Osteoblast (primary cell): ENCODE data around the gene ARL2. TPM values are rescaled to one million over a fixed set of nuclear protein-coding genes. Genes with fewer than 3 reads are reported as not detected.

Experiments
- DNase-seq: peaks from one replicate; pipeline ENCODE4 v3.0.0; 2011; ENCODE audit warnings: low spot score, mixed read lengths; ENCODE audit not compliant: insufficient read length; ENCODE audit errors: missing footprints
- H2AFZ ChIP-seq: 2 replicates; pipeline ENCODE4 v1.6.0; 2011; ENCODE audit warnings: mild to moderate bottlenecking, low read length
- H3K27ac ChIP-seq: 2 replicates; pipeline ENCODE4 v1.5.1; 2011; ENCODE audit warnings: mild to moderate bottlenecking, low read depth, low read length, moderate library complexity
- H3K27me3 ChIP-seq: 2 replicates; pipeline ENCODE4 v1.6.0; 2012; ENCODE audit warnings: mild to moderate bottlenecking, control low read depth, inconsistent platforms, low read length, moderate library complexity; ENCODE audit not compliant: insufficient read depth
- H3K36me3 ChIP-seq: 2 replicates; pipeline ENCODE4 v1.5.1; 2011; ENCODE audit warnings: mild to moderate bottlenecking, low read length, control low read depth, moderate library complexity; ENCODE audit not compliant: insufficient read depth
- H3K4me1 ChIP-seq: 2 replicates; pipeline ENCODE4 v1.5.1; 2011; ENCODE audit warnings: mild to moderate bottlenecking, low read length, control low read depth, moderate library complexity; ENCODE audit not compliant: insufficient read depth
- H3K4me2 ChIP-seq: 2 replicates; pipeline ENCODE4 v1.6.0; 2011; ENCODE audit warnings: mild to moderate bottlenecking, low read length; ENCODE audit not compliant: insufficient read depth
- H3K4me3 ChIP-seq: fragments of 200-600 bp; sonication (generic); 3 replicates; pipeline ENCODE4 v1.5.1; 2012; ENCODE audit warnings: mild to moderate bottlenecking, low read length, inconsistent platforms; ENCODE audit not compliant: insufficient read depth
- H3K79me2 ChIP-seq: 2 replicates; pipeline ENCODE4 v1.6.0; 2012; ENCODE audit warnings: mild to moderate bottlenecking, low read length, control low read depth, inconsistent platforms; ENCODE audit not compliant: insufficient read depth
- H3K9me3 ChIP-seq: 2 replicates; pipeline ENCODE4 v1.5.1; 2011; ENCODE audit warnings: low read depth, low read length, control low read depth
- H4K20me1 ChIP-seq: 2 replicates; pipeline ENCODE4 v1.6.0; 2012; ENCODE audit warnings: mild to moderate bottlenecking, low read length, control low read depth; ENCODE audit not compliant: insufficient read depth
- CTCF ChIP-seq: IDR thresholded peaks from 2 replicates; pipeline ENCODE4 v1.5.1; 2011; ENCODE audit warnings: mild to moderate bottlenecking, low read depth, low read length, moderate library complexity; ENCODE audit errors: extremely low read depth
- total RNA-seq: library from RNA; depleted of rRNA; stranded (reverse); fragments of >200 nt; gene quantifications from 2 replicates; pipeline ENCODE4 v1.2.3, GENCODE V29; 2012

ARL2 gene
- total RNA-seq, 1 donor, result 78.5 TPM

- Histone ChIP-seq H3K27ac (no peak overlapping the region), H3K79me2 (no peaks in the 10 kb centered on the region), H3K4me1 (no peaks in the 10 kb centered on the region), H4K20me1 (no peaks in the 10 kb centered on the region), H3K36me3 (no peaks in the 10 kb centered on the region), H3K4me3 (no peak overlapping the region), H2AFZ (no peak overlapping the region), H3K27me3 (peaks cover 3% of the 10 kb centered on the region), H3K4me2 (no peak overlapping the region), H3K9me3 (no peaks in the 10 kb centered on the region)
- peak; percentile 32 for TF ChIP-seq CTCF
- DNase-seq, result peak; percentile 71
Measured at GRCh38 chr11:65060913-65061408, 47.0 kb downstream of the ARL2 start.

- Histone ChIP-seq H3K27me3 (peaks cover 3% of the 10 kb centered on the region), H3K36me3 (no peaks in the 10 kb centered on the region), H3K4me1 (no peaks in the 10 kb centered on the region), H3K27ac (no peak overlapping the region), H3K79me2 (no peaks in the 10 kb centered on the region), H3K4me3 (no peak overlapping the region), H3K4me2 (no peak overlapping the region), H4K20me1 (no peaks in the 10 kb centered on the region), H3K9me3 (no peaks in the 10 kb centered on the region), H2AFZ (no peak overlapping the region)
- TF ChIP-seq CTCF, result no peak
- peak; percentile 78 for DNase-seq
Measured at GRCh38 chr11:65063532-65063931, 49.6 kb downstream of the ARL2 start.

- H3K4me3 ChIP-seq, result no peak overlapping the region
- no peaks in the 10 kb centered on the region for H3K27me3 ChIP-seq
- TF ChIP-seq CTCF, result no peak
- H3K36me3 ChIP-seq, result no peaks in the 10 kb centered on the region
- no peaks in the 10 kb centered on the region for H3K79me2 ChIP-seq
- no peak overlapping the region for H2AFZ ChIP-seq
- no peak overlapping the region for H3K4me2 ChIP-seq
- no peaks in the 10 kb centered on the region for H4K20me1 ChIP-seq
- no peaks in the 10 kb centered on the region for H3K4me1 ChIP-seq
- H3K9me3 ChIP-seq, result no peaks in the 10 kb centered on the region
- DNase-seq, result peak; percentile 3
- no peak overlapping the region for H3K27ac ChIP-seq
Measured at GRCh38 chr11:65064847-65065240, 50.9 kb downstream of the ARL2 start.

- no peaks in the 10 kb centered on the region for H3K79me2 ChIP-seq
- no peak for TF ChIP-seq CTCF
- no peaks in the 10 kb centered on the region for H3K27me3 ChIP-seq
- no peaks in the 10 kb centered on the region for H3K36me3 ChIP-seq
- H3K4me2 ChIP-seq, result no peak overlapping the region
- no peak overlapping the region for H2AFZ ChIP-seq
- H4K20me1 ChIP-seq, result no peaks in the 10 kb centered on the region
- H3K4me3 ChIP-seq, result no peak overlapping the region
- no peak overlapping the region for H3K27ac ChIP-seq
- DNase-seq, result peak; percentile 25
- H3K9me3 ChIP-seq, result no peaks in the 10 kb centered on the region
- no peaks in the 10 kb centered on the region for H3K4me1 ChIP-seq
Measured at GRCh38 chr11:65065851-65066250, 51.9 kb downstream of the ARL2 start.
